Hindlimb muscle (tissue), 1 donor: ENCODE results near the gene ENOPH1. TPM values are rescaled to one million over a fixed set of nuclear protein-coding genes. Genes with fewer than 3 reads are reported as not detected.
"Not testable (repeated sequence)": the region's sequence is repeated elsewhere in the genome, so short reads cannot be mapped to it uniquely, and the experiment has no call there.

Source experiments
- DNase-seq: peaks from one replicate; pipeline ENCODE4 v3.0.0-alpha.2; 2013
- polyA plus RNA-seq: library from polyadenylated mRNA; unstranded; fragments of 120-200 nt; gene quantifications from one replicate; pipeline ENCODE4 v1.2.1, GENCODE V29; 2013; ENCODE audit not compliant: insufficient read length

The ENOPH1 gene
- polyA plus RNA-seq, 1 donor = 26.2 TPM

DNA sequence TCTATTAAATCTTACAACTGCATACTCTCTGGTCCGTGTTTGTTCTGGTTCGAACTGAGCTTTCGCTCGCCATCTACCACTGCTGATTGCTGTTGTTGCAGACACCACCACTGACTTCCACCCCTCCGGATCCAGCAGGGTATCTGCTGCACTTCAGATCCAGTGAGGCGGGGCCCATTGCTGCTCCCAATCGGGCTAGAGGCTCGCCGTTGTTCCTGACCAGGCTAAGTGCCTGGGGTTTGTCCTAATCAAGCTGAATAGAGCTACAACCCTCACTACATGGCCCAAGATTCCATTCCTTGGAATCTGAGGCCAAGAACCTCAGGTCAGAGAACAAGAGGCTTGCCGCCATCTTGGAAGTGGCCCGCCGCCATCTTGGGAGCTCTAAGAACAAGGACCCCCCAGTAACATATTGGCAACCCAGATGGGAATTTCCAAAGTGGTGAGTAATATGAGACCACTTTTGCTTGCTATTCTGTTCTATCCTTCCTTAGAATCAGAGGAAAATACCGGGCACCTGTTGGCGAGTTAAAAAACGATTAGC is 43.3 kb downstream of the ENOPH1 start:
- DNase-seq = no peak

GRCh38 chr4:82475931-82476330 is 45.5 kb downstream of the ENOPH1 start:
- DNase-seq = not testable (repeated sequence)

DNA sequence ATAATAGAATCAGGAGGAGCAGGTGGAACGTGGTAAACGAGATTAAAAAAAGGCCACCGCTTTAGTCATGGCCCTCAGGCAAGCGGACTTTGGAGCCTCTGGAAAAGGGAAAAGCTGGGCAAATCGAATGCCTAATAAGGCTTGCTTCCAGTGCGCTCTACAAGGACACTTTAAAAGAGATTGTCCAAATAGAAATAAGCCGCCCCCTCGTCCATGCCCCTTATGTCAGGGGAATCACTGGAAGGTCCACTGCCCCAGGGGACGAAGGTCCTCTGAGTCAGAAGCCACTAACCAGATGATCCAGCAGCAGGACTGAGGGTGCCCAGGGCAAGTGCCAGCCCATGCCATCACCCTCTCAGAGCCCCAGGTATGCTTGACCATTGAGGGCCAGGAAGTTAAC is 47.1 kb downstream of the ENOPH1 start:
- DNase-seq = not testable (repeated sequence)

DNA sequence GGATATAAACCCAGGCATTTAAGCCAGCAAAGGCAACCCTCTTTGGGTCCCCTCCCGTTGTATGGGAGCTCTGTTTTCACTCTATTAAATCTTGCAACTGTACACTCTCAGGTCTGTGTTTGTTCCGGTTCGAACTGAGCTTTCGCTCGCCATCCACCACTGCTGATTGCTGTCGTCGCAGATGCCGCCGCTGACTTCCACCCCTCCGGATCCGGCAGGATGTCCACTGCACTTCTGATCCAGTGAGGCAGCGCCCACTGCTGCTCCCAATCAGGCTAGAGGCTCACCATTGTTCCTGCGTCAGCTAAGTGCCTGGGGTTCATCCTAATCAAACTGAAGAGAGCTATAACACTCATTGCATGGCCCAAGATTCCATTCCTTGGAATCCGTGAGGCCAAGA is 49.2 kb downstream of the ENOPH1 start:
- no peak for DNase-seq

GRCh38 chr4:82480771-82481505 is 50.5 kb downstream of the ENOPH1 start:
- no peak for DNase-seq

DNA sequence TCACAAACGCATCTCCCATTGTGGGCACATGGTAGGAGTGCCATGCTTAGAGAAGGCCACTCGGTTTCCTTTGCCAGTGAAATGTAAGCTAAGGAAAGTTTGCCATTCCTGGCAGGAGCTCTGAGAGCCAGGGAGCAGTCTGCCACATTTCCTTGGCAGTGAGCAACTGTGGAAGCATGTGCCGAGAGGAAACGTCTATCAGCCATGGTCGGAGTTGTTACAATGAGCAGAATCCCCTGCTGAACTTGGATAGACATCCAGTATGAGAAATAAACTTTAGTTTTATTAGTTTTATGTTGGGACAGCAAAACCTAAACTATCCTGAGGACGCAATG is 51.1 kb downstream of the ENOPH1 start:
- DNase-seq = no peak

DNA sequence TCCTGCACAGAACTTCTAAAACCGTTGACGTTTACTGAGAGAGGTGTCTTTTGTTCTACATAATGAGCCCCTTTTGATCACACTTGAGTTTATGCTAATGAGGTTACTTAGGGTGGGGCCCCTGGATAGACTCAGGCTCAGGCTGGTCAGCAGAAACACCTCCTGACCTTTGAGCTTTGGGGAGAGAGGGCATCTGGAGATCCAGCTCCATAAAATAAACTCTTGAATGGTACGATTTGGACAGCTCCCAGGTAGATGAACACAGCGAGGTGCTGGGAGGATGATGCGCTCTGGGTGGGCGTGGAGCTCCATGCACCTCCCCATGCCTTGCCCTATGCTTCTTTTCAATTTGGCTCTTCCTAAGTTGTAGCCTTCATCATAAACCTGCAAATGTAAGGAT is 52.0 kb downstream of the ENOPH1 start:
- no peak for DNase-seq

DNA sequence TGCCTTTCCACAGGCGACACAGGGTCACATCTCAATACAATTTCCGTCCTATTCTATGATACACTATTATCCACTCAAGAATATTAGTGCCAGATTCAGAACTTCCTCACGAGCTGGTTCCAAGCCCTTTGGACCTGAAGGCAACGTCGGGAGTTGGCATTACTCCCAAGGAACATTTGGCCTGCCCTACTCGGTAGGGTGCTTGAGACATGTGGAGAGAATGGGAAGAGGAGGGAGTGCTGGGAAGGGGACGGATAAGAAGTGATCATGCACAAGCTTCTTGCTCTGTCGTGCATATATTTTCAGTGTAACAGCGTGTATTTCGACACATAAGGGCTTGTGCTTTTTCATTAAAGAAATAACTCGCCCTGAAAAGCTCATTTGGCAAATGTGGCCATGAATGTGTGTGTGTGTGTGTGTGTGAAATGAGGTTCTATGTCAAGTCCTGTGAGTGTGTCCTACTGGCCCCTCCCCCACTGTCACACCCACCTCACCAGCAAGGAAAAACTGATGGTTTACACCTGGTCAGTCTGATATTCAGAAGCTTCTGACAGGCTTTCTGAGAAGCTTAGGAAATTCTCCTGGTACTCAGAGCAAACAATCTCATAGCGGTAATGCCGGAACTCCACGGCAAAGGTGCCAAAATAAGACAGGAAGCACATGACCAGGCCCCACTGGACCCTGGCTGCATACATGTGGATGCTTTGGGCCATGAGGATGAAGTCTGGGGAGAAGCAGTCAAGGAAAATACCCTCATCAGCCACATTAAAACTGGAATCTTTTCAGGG is 54.8 kb downstream of the ENOPH1 start:
- DNase-seq = no peak

GRCh38 chr4:82489076-82489475 is 58.7 kb downstream of the ENOPH1 start:
- no peak for DNase-seq

GRCh38 chr4:82489987-82490386 is 59.6 kb downstream of the ENOPH1 start:
- DNase-seq = no peak

DNA sequence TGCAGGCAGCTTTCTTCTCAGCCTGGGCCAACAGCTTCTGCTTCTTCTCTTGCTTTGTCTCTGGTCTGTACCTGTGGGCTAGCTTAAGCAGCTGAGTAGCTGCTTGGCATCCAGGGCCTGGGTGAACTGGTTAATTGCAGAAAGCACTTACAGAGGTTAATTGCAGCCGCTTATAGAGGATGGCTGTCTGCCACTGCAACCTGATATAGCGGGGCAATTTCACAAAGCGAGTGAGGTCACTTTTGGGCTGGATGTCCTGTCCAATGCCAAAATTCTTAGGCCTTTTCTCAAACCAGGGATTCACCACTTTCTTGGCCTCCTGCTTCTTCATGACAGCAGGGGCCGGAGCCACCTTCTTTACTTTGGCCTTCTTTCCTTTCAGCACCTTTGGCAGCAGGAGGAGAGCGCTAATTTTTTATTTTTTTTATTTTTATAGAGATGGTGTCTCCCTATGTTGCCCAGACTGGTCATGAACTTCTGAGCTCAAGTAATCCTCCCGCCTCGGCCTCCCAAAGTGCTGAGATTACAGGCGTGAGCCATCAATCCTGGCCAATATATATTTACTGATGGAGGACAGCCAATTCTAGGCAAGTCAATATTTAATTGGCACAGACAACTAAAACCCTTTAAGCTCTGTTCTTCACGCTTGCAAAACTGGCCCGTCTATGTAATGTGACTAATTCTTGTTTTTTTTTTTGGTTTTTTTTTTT is 61.0 kb downstream of the ENOPH1 start:
- peak; percentile 18 for DNase-seq

- no peak for DNase-seq
Observed at GRCh38 chr4:82493721-82494425, 63.5 kb downstream of the ENOPH1 start.

DNA sequence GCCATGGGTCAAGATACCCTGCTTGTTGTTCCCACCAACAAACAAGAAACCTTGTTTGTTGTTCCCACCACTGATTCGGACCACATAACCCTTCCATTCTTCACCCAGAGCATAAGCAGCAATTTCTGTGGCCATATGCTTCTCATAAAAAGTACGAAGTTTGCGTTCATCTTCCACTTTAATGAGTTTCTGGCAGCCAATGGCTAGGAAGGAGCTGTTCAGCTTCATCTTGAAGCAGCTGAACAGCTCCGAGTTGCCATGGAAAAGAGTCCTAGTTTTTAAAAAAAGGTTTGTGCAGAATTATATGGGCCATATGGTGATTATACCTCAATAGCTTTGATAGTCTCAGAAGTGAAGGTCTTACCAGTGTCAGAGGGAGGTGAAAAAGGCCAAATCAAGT is 65.3 kb downstream of the ENOPH1 start:
- DNase-seq = no peak

DNA sequence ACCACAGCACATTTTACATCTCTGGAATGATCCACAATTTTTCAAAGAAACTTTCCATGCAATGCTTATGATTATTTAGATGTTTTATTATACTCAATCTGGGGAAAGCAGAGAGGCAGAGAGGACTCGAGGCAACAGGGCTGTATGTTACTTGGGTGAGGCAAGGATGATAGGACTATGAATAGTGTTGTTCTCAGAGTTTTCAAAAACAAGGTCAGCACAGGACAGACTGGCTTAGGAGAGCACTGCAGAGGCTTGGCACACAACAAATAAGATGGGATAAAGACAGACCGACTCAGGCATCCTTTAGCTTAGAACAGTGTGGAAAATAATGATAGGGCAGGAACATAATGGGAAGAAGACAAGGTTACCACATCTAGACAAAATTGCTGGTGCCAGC is 66.0 kb downstream of the ENOPH1 start:
- DNase-seq = no peak

DNA sequence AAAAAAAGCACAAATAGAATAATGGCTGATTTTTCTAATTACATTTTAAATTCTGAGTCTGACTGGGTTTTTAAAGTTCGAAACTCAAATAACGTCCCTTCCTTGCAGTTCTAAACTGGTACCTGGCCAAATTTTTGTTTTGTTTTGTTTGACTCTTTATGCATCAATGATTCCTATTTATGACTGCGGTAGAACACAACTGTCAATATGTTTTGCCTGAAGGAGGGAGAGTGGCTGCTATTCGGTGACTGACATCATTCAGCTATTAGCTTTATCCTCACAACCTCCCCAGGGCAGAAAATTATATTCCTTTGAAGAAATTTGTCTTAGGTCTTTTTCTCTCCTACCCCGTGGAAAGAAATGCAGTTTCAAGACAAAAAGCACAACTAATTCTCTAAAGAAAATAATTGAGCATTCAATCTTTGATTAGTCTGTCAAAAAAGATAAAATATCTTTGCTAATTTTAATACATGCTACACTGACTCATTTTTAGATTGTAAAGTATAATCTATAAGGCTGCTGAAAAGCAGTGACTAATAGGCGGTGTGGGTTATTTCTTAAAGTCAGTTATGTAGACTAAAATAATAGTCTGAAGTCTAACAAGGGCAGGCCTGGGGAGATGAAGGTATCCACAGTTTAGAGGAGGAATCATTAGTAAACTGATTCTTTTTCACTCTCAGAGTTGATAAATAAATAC is 69.5 kb downstream of the ENOPH1 start:
- DNase-seq = no peak

- no peak for DNase-seq
Observed at GRCh38 chr4:82500435-82501153, 70.2 kb downstream of the ENOPH1 start.

- no peak for DNase-seq
Observed at GRCh38 chr4:82501154-82501442, 70.7 kb downstream of the ENOPH1 start.

DNA sequence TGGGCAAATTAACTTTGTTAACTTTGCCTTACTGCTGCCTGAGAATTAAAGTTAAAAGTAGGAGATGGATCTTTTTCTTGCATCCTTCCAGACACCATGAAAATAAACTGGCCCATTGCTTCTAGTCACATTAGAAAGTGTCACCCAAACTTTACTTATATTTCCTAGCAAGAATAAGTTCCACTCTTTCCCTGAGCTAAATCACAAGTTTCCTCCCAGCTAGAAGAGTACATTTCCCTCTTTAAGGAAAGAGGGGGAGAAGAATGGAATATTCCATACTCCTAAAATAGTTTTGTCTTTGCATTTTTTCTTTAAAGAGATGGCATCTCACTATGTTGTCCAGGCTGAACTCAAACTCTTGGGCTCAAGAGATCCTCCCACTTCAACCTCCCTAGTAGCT is 77.6 kb downstream of the ENOPH1 start:
- no peak for DNase-seq

- peak; percentile 56 for DNase-seq
Observed at GRCh38 chr4:82508806-82509428, 78.5 kb downstream of the ENOPH1 start.

- DNase-seq = no peak
Observed at GRCh38 chr4:82510216-82510615, 79.8 kb downstream of the ENOPH1 start.
